Measurements from ENCODE around the gene KCTD16.

- TF ChIP-seq POLR2A (IDR thresholded peaks at IDR 0.05) (no peak), CTCF (IDR thresholded peaks at IDR 0.05) (no peak)
Observed at GRCh38 chr5:144522698-144523097, 352.0 kb downstream of the KCTD16 start.
